LNCAP (cell line): ENCODE measurements around the gene ASAP3.

ENCODE experiments used
- TF ChIP-seq, protein P1 (sequence below): fragments of 450-650 bp; IDR thresholded peaks from 2 replicates; pipeline ENCODE4 v1.5.1; 2017; ENCODE audit warnings: mild to moderate bottlenecking

The ASAP3 gene

DNA sequence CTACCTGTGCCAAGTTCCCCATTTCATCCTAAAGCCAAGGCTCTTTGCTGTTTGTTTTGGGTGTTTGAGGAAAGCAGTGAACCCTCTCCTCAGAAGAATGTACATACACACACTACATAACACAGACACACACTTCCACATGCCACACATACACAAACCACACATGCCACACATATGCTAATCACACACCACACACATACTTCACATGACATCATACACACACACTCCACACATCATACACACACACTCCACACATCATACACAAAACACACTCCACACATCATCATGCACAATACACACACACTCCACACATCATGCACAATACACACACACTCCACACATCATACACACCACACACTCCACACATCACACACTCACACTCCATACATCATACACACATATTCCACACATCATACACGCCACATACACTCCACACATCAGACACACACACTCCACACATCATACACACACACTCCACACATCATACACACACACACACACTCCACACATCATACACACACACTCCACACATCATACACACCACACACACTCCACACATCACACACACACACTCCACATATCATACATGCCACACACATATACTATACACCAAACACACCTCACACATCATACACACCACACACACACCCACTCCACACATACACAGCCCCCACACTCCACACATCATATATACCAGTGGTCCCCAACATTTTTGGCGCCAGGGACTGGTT is 91.7 kb downstream of the ASAP3 start:
- TF ChIP-seq, protein P1, sequence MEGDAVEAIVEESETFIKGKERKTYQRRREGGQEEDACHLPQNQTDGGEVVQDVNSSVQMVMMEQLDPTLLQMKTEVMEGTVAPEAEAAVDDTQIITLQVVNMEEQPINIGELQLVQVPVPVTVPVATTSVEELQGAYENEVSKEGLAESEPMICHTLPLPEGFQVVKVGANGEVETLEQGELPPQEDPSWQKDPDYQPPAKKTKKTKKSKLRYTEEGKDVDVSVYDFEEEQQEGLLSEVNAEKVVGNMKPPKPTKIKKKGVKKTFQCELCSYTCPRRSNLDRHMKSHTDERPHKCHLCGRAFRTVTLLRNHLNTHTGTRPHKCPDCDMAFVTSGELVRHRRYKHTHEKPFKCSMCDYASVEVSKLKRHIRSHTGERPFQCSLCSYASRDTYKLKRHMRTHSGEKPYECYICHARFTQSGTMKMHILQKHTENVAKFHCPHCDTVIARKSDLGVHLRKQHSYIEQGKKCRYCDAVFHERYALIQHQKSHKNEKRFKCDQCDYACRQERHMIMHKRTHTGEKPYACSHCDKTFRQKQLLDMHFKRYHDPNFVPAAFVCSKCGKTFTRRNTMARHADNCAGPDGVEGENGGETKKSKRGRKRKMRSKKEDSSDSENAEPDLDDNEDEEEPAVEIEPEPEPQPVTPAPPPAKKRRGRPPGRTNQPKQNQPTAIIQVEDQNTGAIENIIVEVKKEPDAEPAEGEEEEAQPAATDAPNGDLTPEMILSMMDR, result no peak

DNA sequence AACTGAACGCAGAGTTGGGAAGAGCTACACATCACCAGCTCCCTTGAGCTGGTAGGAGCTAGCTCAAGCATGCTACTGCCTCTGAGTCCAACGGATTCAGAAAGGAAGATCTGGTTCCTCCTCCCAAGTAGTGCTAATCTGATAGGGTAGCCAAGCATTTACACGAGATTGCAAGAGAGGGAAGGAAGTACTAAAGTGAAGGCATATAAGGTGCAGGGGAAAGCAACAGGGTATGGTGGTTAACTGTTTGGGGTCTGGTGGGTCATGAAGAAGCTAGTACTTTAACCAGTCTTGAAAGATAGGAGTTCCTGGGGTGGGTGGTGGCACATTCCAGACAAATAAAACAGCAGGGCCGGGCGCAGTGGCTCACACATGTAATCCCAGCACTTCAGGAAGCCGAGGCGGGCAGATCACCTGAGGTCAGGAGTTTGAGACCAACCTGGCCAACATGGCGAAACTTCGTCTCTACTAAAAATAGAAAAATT is 94.1 kb downstream of the ASAP3 start:
- TF ChIP-seq, protein P1, result no peak

DNA sequence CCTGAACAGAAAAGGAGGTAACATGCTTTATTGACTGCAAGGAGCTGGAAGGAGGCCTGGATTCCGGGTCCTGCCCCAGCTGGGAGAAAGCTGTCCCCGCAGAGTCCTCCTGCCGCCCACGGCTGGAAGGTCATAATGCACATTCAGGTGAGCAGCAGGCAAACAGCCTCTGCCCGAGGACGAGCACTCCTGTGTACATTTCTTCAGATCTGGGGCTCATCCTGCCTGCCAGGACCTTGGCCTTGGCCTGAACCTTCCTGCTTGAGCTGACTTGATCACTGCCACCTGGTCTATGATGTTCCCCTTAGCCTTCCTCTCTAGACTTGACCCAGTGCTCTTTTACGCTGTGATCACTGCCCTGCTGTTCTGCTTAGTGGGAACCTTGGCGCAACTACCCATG is 96.5 kb downstream of the ASAP3 start:
- TF ChIP-seq, protein P1, result no peak

DNA sequence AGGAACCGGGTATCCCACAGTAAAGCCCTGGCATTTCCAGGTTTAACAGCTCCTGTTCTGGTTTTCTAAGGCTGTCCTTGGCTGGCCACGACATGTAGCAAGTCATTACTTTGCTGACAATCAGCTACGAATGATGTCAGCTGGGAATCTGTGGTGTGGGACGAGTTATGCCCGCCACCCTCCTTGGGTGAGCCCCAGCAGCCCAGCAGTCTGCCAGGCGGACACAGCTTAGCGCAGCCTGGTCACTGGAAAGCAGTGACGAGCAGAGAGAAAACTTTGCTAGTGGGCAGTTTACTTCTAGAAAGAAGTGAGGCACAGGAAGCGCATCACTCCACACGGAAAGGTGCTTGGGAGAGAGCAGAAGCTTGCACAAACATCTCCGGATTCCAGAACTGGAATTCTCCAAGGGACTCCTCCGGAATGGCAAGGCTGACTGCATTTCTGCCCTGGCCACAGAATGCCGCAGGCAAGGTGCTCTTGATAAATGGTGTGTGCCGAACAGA is 98.8 kb downstream of the ASAP3 start:
- TF ChIP-seq, protein P1, result no peak

DNA sequence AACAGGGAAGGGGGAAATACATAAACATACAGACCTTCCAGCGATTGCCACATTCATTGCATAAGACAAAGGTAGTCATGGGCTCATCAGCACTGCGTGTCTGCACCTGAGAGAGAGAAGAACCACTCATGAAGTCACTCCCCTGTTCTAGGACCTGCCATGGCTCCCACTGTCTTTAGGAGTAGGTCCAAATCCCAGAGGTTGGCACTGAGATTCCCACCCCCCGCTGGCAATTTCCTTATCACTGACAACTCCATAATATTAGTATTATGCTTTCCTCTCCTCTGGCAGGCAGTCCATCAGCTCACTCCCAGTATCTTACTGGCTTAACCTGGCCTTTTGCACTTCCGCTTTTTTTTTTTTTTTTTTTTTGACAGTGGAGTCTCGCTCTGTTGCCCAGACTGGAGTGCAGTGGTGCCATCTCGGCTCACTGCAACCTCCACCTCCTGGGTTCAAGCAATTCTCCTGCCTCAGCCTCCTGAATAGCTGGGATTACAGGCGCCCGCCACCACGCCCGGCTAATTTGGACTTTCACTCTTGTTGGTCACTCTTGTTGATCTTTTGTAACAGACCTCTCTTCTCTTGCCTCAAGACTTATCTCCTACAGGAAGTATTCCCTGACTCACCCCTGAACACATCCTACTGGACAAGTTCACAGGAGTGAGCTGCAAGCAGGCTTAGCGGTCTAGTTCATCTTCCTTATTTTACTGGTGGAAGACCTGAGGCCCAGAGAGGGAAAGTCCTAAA is 99.5 kb downstream of the ASAP3 start:
- TF ChIP-seq, protein P1, result no peak

DNA sequence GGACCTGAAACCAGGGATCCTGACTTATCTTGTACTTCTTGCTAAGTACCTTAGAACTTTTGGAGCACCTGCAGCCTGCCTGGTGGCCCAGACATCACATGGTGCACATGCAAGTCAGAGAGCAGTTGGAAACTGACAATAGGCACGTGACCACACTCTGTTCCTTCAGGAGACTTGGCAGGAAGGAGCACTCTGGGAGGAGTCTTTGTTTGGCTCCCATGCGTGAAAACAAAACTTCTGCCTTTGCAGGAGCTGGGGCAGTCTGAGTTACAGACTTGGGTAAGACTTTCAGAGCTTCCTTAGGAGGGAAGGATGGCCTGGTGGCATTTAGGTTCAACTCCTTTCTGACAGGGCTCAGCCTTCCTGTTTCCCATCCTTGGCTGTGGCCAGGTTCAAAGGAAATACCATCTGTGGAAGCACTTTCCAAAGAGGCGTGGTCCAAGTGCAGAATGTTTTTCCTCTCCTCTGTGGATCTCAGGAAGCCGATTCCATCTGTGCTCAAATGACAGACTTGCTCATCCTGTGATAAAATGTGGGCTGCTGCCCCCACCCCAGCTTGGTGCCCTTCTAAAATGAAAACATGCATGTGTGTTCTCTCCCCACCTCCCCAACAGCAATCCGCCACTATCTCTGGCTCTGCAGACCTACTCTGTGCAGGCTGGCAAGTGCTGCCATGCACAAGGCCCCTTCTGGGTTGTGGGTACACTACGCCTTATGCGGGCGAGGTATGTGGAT is 100.2 kb downstream of the ASAP3 start:
- TF ChIP-seq, protein P1, result no peak

DNA sequence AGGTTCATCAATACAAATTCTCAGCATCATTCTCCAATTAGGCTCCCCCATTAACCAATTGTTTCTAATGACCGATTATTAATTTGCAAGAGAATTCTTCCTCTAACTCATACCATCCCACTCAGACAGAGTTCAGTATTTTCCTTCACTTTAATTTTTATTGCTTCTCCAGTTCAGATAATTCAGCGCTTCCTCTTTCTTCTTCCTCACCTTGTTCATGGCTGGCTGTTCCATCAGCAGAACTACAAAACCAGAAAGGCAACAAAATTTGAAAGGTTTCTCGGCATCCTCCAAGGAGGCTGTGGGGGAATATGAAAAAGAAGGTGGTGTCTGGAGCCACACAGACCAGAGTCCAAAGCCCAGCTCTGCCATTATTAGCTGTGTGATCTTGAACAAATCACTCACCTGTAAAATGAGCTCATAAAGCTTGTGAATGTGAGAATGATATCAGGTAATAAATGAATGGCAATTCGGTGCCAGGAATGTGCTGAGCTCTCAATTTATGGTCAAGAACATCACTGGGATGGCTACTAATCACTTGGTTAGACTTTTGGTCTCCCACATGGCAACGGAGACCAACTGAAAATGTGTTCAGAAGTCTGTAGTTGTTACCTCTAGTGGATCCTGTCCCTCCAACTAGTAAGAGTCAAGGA is 102.6 kb downstream of the ASAP3 start:
- TF ChIP-seq, protein P1, result no peak
